Hepatocyte (in vitro differentiated cells): Measurements from ENCODE around the gene GID8. TPM values are rescaled to one million over a fixed set of nuclear protein-coding genes. Genes with fewer than 3 reads are reported as not detected.
A peak's percentile ranks its signal among the peaks of the same experiment; 100 is the strongest.

Experiments used
- DNase-seq: peaks from one replicate; pipeline ENCODE4 v3.0.0-alpha.2; 2016; ENCODE audit warnings: low spot score
- H2AFZ ChIP-seq: fragments of 200-600 bp; sonication (generic); 2 replicates; pipeline ENCODE4 v1.6.0; 2016; ENCODE audit warnings: antibody characterized with exemption, mild to moderate bottlenecking
- H3K27ac ChIP-seq: fragments of 200-600 bp; sonication (generic); 2 replicates; pipeline ENCODE4 v1.5.1; 2016; ENCODE audit warnings: mild to moderate bottlenecking
- H3K27me3 ChIP-seq: fragments of 200-600 bp; sonication (generic); 2 replicates; pipeline ENCODE4 v1.6.1; 2016
- H3K36me3 ChIP-seq: fragments of 200-600 bp; sonication (generic); replicated peaks from 2 replicates; pipeline ENCODE4 v1.5.1; 2016; ENCODE audit warnings: low read depth; ENCODE audit not compliant: insufficient read depth
- H3K4me1 ChIP-seq: fragments of 200-600 bp; sonication (generic); 2 replicates; pipeline ENCODE4 v1.5.1; 2016; ENCODE audit warnings: mild to moderate bottlenecking, moderate library complexity; ENCODE audit not compliant: insufficient read depth
- H3K4me2 ChIP-seq: fragments of 200-600 bp; sonication (generic); 2 replicates; pipeline ENCODE4 v1.6.0; 2016
- H3K4me3 ChIP-seq: fragments of 200-600 bp; sonication (generic); 2 replicates; pipeline ENCODE4 v1.5.1; 2016; ENCODE audit warnings: mild to moderate bottlenecking
- H3K79me2 ChIP-seq: fragments of 200-600 bp; sonication (generic); 2 replicates; pipeline ENCODE4 v1.6.0; 2017; ENCODE audit warnings: mild to moderate bottlenecking
- H3K9me2 ChIP-seq: fragments of 200-600 bp; sonication (generic); replicated peaks from 2 replicates; pipeline ENCODE4 v1.6.0; 2017; ENCODE audit warnings: mild to moderate bottlenecking; ENCODE audit not compliant: insufficient read depth
- H3K9me3 ChIP-seq: fragments of 200-600 bp; sonication (generic); 2 replicates; pipeline ENCODE4 v1.5.1; 2016; ENCODE audit warnings: low read depth, mild to moderate bottlenecking
- H4K20me1 ChIP-seq: fragments of 200-600 bp; sonication (generic); 2 replicates; pipeline ENCODE4 v1.6.0; 2016; ENCODE audit warnings: mild to moderate bottlenecking; ENCODE audit not compliant: insufficient read depth, poor library complexity, severe bottlenecking
- CTCF ChIP-seq: fragments of 200-600 bp; sonication (generic); IDR thresholded peaks from 2 replicates; pipeline ENCODE4 v1.5.1; 2016; ENCODE audit warnings: antibody characterized with exemption, mild to moderate bottlenecking; ENCODE audit not compliant: poor library complexity
- EZH2 ChIP-seq: fragments of 200-600 bp; sonication (generic); IDR thresholded peaks from 2 replicates; pipeline ENCODE4 v1.6.1; 2016; ENCODE audit warnings: antibody characterized with exemption, mild to moderate bottlenecking, borderline replicate concordance
- EZH2phosphoT487 ChIP-seq: fragments of 200-600 bp; sonication (generic); IDR thresholded peaks from one replicate; pipeline ENCODE4 v1.6.1; 2018; ENCODE audit warnings: antibody characterized with exemption, mild to moderate bottlenecking, low read depth, moderate library complexity; ENCODE audit not compliant: unreplicated experiment, severe bottlenecking
- WGBS: methylation state at CpG from one replicate; pipeline ENCODE4 v1.1.6; 2016; ENCODE audit warnings: low lambda C conversion rate; ENCODE audit errors: missing lambda C conversion rate; 5-methylcytosine and 5-hydroxymethylcytosine counted together
- polyA plus RNA-seq: library from polyadenylated mRNA; unstranded; fragments of >200 nt; fragmentation: Nextera tagmentation; extraction: Ambion mirVana; gene quantifications from 2 replicates; pipeline ENCODE4 v1.2.1, GENCODE V29; 2016
- total RNA-seq: library from RNA; depleted of rRNA; stranded (reverse); fragments of >200 nt; gene quantifications from 2 replicates; pipeline ENCODE4 v1.2.3, GENCODE V29; 2014

Gene GID8
- total and polyA plus RNA-seq, 2 experiments from 2014 or later, result 16.5 to 35.4 TPM

DNA sequence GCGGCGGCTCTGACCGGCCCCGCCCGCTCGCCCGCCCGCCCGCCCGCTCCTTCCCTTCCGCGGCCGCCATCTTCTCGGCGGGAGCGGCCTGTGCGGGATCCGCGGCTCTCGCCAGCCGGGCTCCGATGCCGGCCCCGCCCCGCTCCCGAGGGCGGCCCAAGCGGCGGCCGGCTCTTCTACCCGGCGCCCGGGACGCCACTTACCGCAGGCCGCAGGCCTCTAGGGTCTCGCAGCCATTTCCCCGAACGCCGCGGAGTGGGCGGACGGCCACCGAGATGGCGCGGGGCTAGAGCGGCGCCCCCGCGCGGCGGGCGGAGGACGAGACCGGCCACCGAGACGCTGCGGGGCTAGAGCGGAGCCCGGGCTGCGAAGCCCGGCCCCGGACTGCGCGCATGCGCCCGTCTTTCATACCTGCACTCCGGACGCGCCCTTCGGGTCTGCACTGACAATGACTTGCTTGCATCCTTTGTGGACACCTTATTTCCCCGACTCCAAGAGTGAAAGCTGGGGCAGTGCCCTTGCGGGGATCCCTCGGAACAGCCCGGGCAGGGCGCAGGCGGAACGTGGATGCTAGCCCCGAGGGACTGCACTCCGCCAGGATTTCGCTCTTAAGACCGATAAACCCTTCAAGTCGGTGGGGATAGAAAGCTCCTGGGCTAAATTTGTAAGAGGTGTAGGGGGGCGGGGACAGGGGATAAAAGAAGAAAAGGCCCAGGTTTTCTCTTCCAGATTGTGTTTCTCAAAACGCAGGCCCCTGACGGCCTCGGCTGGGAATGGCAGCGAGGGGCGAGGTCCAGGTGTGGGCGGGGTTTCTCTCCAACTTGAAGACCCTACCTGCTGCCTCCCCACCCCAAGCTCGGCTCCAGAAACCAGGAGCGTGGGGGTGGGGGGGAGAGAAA lies 11.5 kb upstream of the GID8 start, which contains the start of gene DIDO1:
TSS of gene DIDO1 (minus strand) at position 277 of the 899 bp plus-strand sequence.
- peak within 1 kb of the TSS; percentile 93 for H3K4me2 ChIP-seq
- 1% methylated on average over 68 of the region's 92 CpGs for WGBS
- H3K9me3 ChIP-seq, result no peaks in the 10 kb centered on the region
- no peaks in the 10 kb centered on the region for H3K27me3 ChIP-seq
- DNase-seq, result peak; percentile 97
- H4K20me1 ChIP-seq, result peaks cover 58% of the 10 kb centered on the region
- TF ChIP-seq EZH2phosphoT487 (no peak), CTCF (peak; percentile 28)
- peak within 1 kb of the TSS; percentile 66 for H3K4me3 ChIP-seq
- H3K9me2 ChIP-seq, result no peaks in the 10 kb centered on the region
- no peaks in the 10 kb centered on the region for H3K36me3 ChIP-seq
- H2AFZ ChIP-seq, result peak within 1 kb of the TSS; percentile 38
- peaks cover 46% of the 10 kb centered on the region for H3K4me1 ChIP-seq
- H3K27ac ChIP-seq, result peak within 1 kb of the TSS; percentile 98
- peaks cover 92% of the 10 kb centered on the region for H3K79me2 ChIP-seq

- no peaks in the 10 kb centered on the region for H3K9me2 ChIP-seq
- H3K4me3 ChIP-seq, result no peak overlapping the region
- WGBS, result 74% methylated on average over 10 of the region's 12 CpGs
- no peaks in the 10 kb centered on the region for H3K36me3 ChIP-seq
- H3K79me2 ChIP-seq, result peaks cover 92% of the 10 kb centered on the region
- H3K4me2 ChIP-seq, result peak overlapping the region; percentile 93
- H2AFZ ChIP-seq, result no peak overlapping the region
- no peaks in the 10 kb centered on the region for H3K27me3 ChIP-seq
- peaks cover 58% of the 10 kb centered on the region for H4K20me1 ChIP-seq
- peaks cover 42% of the 10 kb centered on the region for H3K4me1 ChIP-seq
- H3K9me3 ChIP-seq, result no peaks in the 10 kb centered on the region
- DNase-seq, result no peak
- H3K27ac ChIP-seq, result peak overlapping the region; percentile 98
- no peak for TF ChIP-seq EZH2phosphoT487
- no peak for TF ChIP-seq EZH2
Observed at GRCh38 chr20:62927128-62927705, 10.7 kb upstream of the GID8 start.

GRCh38 chr20:62928246-62928939 lies 9.6 kb upstream of the GID8 start:
- Histone ChIP-seq H3K4me1 (peaks cover 33% of the 10 kb centered on the region), H4K20me1 (peaks cover 52% of the 10 kb centered on the region)

More at GRCh38 chr20:62928246-62928939, 9.6 kb upstream of the GID8 start:
- TF ChIP-seq EZH2phosphoT487 (no peak), EZH2 (no peak), CTCF (no peak)
- no peak for DNase-seq
- H3K4me2 ChIP-seq, result peak overlapping the region; percentile 93
- no peaks in the 10 kb centered on the region for H3K27me3 ChIP-seq
- H3K36me3 ChIP-seq, result no peaks in the 10 kb centered on the region
- H3K9me2 ChIP-seq, result no peaks in the 10 kb centered on the region
- H3K4me3 ChIP-seq, result peak overlapping the region; percentile 62
- peaks cover 92% of the 10 kb centered on the region for H3K79me2 ChIP-seq
- no peaks in the 10 kb centered on the region for H3K9me3 ChIP-seq
- H2AFZ ChIP-seq, result peak overlapping the region; percentile 52
- H3K27ac ChIP-seq, result peak overlapping the region; percentile 98
- 52% methylated on average over 14 of the region's 14 CpGs for WGBS
